ENCODE measurements around the gene ANKFY1. TPM values are rescaled to one million over a fixed set of nuclear protein-coding genes. Genes with fewer than 3 reads are reported as not detected.
"Not testable (repeated sequence)": the region's sequence is repeated elsewhere in the genome, so short reads cannot be mapped to it uniquely, and the experiment has no call there.

ANKFY1 gene
- polyA plus RNA-seq, 1 experiment, result 38.8 TPM

DNA sequence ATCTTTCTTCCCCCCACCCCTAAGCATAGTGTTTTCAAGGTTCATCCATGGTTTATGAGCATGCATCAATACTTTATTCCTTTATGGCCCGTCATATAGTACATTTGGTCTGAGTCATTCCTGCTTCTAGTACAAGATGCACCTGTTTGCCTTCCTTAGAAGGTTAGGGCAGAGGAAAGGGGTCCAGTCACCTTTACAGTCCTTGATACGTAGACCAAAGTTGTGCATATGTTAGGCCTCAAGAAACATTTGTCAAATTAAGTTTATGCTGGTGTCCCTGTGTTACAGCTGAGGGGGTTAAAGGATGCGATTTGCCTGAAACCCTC, 119.4 kb downstream of the ANKFY1 start:
- DNase-seq (ENCODE audit: low read depth, low spot score), result no peak
- POLR2A ChIA-PET, result interaction anchor here (0.6 to 1.4 kb wide), 5 partner anchors 13 to 258 kb away, joined by 3 to 7 read pairs (median 6); no protein-coding TSS in a partner anchor
- H3K9me3 ChIP-seq (ENCODE audit: control insufficient read depth, insufficient read depth, low read length), result no peaks in the 10 kb centered on the region; the same call in 1 of the 2 replicates
- TF ChIP-seq, protein P1, sequence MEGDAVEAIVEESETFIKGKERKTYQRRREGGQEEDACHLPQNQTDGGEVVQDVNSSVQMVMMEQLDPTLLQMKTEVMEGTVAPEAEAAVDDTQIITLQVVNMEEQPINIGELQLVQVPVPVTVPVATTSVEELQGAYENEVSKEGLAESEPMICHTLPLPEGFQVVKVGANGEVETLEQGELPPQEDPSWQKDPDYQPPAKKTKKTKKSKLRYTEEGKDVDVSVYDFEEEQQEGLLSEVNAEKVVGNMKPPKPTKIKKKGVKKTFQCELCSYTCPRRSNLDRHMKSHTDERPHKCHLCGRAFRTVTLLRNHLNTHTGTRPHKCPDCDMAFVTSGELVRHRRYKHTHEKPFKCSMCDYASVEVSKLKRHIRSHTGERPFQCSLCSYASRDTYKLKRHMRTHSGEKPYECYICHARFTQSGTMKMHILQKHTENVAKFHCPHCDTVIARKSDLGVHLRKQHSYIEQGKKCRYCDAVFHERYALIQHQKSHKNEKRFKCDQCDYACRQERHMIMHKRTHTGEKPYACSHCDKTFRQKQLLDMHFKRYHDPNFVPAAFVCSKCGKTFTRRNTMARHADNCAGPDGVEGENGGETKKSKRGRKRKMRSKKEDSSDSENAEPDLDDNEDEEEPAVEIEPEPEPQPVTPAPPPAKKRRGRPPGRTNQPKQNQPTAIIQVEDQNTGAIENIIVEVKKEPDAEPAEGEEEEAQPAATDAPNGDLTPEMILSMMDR (IDR thresholded peaks at IDR 0.05; ENCODE audit: low read depth, low read length), result no peak
- CTCF ChIA-PET, result no interaction called here
- H3K4me3 ChIP-seq (ENCODE audit: low read depth, low read length), result peak overlapping the region; percentile 78
- no peak overlapping the region for H3K27ac ChIP-seq (ENCODE audit: low read depth, low read length)
- H3K27me3 ChIP-seq (ENCODE audit: control insufficient read depth, insufficient read depth, low read length), result no peaks in the 10 kb centered on the region

- ChIA-PET POLR2A (interaction anchor here (0.6 to 1.4 kb wide), 13 partner anchors 13 to 824 kb away, joined by 3 to 7 read pairs (median 4); partner anchors contain the start of gene SPAG7), CTCF (interaction anchor here (1.0 kb wide), 1 partner anchor 17 kb away, joined by 3 read pairs; no protein-coding TSS in a partner anchor)
- peak overlapping the region; percentile 78 for H3K4me3 ChIP-seq (ENCODE audit: low read depth, low read length)
- peak; percentile 76 for DNase-seq (ENCODE audit: low read depth, low spot score)
- H3K27ac ChIP-seq (ENCODE audit: low read depth, low read length), result peak overlapping the region; percentile 98
- TF ChIP-seq, protein P1 (IDR thresholded peaks at IDR 0.05; ENCODE audit: low read depth, low read length), result no peak
- no peaks in the 10 kb centered on the region; the same call in 1 of the 2 replicates for H3K9me3 ChIP-seq (ENCODE audit: control insufficient read depth, insufficient read depth, low read length)
- no peaks in the 10 kb centered on the region for H3K27me3 ChIP-seq (ENCODE audit: control insufficient read depth, insufficient read depth, low read length)
These were observed 120.0 kb downstream of the ANKFY1 start for GRCh38 chr17:4143563-4144421.

DNA sequence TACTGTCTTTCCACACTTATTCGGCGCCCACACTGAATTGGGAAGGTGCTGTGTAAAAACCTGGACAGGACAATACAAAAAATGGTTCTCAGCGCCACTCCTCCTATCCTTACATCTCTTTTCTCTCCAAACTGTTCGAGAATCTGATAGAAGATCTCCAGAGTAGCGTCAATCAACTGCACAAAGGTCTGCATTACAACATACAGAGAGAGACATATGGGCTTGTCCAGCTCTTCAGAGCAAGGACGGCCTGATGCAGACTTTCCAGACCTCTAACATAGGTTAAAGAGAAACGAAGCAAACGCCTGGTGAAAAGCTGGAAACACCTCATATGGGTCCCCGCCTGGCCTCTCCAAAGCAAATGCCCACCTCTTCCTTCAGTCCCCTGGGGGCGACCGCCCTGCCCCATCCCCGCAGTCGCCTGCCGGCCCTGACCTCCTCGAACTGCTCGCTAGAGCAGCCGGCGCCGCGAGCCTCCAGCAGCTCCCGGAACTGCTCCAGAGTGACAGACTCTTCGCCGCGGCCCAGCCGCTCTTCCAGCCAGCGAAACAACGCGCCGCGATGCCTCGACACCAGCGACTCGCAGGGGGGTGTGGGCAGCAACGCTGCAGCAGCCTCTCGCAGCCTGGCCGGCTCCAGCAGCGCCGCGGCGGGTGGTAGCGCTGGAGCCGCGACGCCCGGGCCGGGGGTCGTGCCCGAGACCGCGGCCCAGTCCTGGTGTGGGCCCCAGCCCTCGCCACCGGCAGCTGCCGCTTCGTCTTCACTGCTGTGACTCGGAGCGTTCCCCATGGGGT, 121.5 kb downstream of the ANKFY1 start:
- TF ChIP-seq, protein P1 (IDR thresholded peaks at IDR 0.05; ENCODE audit: low read depth, low read length), result no peak
- Histone ChIP-seq H3K27me3 (ENCODE audit: control insufficient read depth, insufficient read depth, low read length) (no peaks in the 10 kb centered on the region), H3K9me3 (ENCODE audit: control insufficient read depth, insufficient read depth, low read length) (no peaks in the 10 kb centered on the region; the same call in 1 of the 2 replicates), H3K27ac (ENCODE audit: low read depth, low read length) (peak overlapping the region; percentile 98), H3K4me3 (ENCODE audit: low read depth, low read length) (peak overlapping the region; percentile 78)
- ChIA-PET CTCF (interaction anchor here (0.7 to 1.2 kb wide), 3 partner anchors 15 to 271 kb away, joined by 3 to 4 read pairs (median 3); no protein-coding TSS in a partner anchor), POLR2A (interaction anchor here (0.5 to 1.4 kb wide), 8 partner anchors 20 to 614 kb away, joined by 3 to 6 read pairs (median 3); no protein-coding TSS in a partner anchor)
- DNase-seq (ENCODE audit: low read depth, low spot score), result no peak

- DNase-seq (ENCODE audit: low read depth, low spot score), result no peak
- TF ChIP-seq, protein P1 (IDR thresholded peaks at IDR 0.05; ENCODE audit: low read depth, low read length), result no peak
- no peak overlapping the region for H3K27ac ChIP-seq (ENCODE audit: low read depth, low read length)
- ChIA-PET CTCF (no interaction called here), POLR2A (no interaction called here)
- no peak overlapping the region for H3K4me3 ChIP-seq (ENCODE audit: low read depth, low read length)
- no peaks in the 10 kb centered on the region; the same call in 1 of the 2 replicates for H3K9me3 ChIP-seq (ENCODE audit: control insufficient read depth, insufficient read depth, low read length)
- H3K27me3 ChIP-seq (ENCODE audit: control insufficient read depth, insufficient read depth, low read length), result no peaks in the 10 kb centered on the region
These were observed 123.7 kb downstream of the ANKFY1 start for GRCh38 chr17:4140125-4140524.

DNA sequence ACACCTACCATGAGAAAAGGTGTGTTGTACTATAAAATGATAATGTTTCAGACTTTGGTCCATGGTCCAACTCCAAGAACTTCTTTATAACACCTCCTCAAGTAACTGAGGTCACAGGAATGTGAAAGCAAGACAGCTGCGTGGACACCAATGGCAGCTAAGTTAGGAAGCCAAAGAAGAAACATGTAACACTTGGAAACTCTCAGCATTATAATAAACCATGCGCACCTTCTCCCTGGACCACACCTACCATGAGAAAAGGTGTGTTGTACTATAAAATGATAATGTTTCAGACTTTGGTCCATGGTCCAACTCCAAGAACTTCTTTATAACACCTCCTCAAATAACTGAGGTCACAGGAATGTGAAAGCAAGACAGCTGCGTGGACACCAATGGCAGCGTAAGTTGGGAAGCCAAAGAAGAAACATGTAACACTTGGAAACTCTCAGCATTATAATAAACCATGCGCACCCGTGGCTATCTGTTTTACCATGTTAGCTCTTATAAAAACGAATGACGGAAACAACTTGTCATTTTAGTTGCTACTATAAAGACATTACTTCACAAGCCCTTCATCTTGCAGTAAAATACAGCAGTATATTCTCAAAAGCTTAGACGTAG, 124.8 kb downstream of the ANKFY1 start:
- DNase-seq (ENCODE audit: low read depth, low spot score); H3K27me3 ChIP-seq (ENCODE audit: control insufficient read depth, insufficient read depth, low read length); POLR2A ChIA-PET; H3K4me3 ChIP-seq (ENCODE audit: low read depth, low read length); H3K27ac ChIP-seq (ENCODE audit: low read depth, low read length); H3K9me3 ChIP-seq (ENCODE audit: control insufficient read depth, insufficient read depth, low read length): not testable (repeated sequence)
- CTCF ChIA-PET, result interaction anchor here (0.6 kb wide), 1 partner anchor 42 kb away, joined by 4 read pairs; no protein-coding TSS in a partner anchor
